ENCODE data around the gene OR5D18.
"Not testable (repeated sequence)": the region's sequence is repeated elsewhere in the genome, so short reads cannot be mapped to it uniquely, and the experiment has no call there.

The OR5D18 gene

DNA sequence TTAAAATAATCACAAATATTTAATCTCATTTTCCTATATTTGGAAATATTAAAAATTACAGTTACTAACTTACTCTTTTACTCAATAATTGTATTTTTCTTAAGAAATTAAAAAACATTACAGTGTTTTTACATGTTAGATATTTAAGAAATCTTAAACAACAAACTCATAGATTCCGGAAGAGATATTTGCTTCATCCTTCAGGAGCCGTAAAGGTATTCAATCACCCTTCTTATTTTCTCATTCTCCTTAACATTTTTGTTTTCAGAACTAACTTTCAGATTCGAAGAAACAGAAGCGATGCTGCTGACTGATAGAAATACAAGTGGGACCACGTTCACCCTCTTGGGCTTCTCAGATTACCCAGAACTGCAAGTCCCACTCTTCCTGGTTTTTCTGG, at the start of gene OR5D18:
TSS of gene OR5D18 (plus strand) at position 301 of the 400 bp plus-strand sequence. CDS start at position 301, 0 bp downstream.
- no peak for DNase-seq (ENCODE audit: low spot score)

- no peak for DNase-seq (ENCODE audit: low spot score)
Measured at GRCh38 chr11:55773138-55773537, 46.3 kb upstream of the OR5D18 start, which contains the start of gene OR5D13. Gene OR5D13 (plus strand): TSS chr11:55773438. CDS start chr11:55773438, 0 bp downstream.

DNA sequence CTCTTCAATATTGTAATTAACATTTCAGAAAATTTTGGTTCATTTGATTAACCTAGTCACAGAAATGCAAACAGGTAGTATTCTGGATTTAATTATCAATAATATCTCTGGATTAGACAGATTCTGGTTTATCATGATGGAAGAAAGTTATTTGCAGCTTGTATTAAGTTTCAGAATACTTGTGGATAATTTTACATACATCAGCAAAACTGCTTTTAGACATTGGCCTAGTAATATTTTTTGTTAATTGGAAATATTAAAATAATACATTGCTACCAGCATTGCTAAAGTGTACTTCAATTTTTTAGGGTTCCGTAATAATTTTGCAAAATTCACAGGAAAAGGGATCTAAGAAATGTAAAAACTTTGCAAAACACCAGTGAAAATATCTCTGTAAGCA, 27.8 kb upstream of the OR5D18 start:
- no peak for DNase-seq (ENCODE audit: low spot score)

- DNase-seq (ENCODE audit: low spot score), result no peak
Measured at GRCh38 chr11:55793321-55793720, 26.1 kb upstream of the OR5D18 start.

GRCh38 chr11:55795256-55795655, 24.2 kb upstream of the OR5D18 start, which contains the start of gene OR5D14:
Gene OR5D14 (plus strand): TSS chr11:55795556. CDS start chr11:55795556, 0 bp downstream.
- no peak for DNase-seq (ENCODE audit: low spot score)

- DNase-seq (ENCODE audit: low spot score), result no peak
Measured at GRCh38 chr11:55806248-55806647, 13.2 kb upstream of the OR5D18 start.

DNA sequence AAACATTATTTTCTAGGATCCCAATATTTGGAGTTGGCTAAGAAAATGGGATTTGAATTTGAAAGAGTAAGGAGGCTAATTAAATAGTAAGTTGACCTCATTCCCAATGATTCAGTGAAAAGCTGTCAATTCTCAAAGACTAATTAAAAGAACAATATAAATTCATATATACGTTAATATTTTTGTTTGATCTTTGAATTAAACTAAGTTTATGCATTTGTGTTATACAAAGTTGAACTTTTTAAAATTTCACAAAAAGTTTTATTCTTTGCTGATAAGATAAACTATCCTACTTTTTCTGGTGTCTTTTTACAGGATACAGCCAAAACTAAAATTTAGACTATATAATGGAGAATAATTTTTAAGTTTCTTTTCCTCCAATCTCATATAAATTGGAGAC, 8.4 kb upstream of the OR5D18 start, which contains the start of gene OR5L1:
TSS of gene OR5L1 (plus strand) at position 301 of the 400 bp plus-strand sequence. CDS start 100 bp downstream, outside the sequence.
- no peak for DNase-seq (ENCODE audit: low spot score)

GRCh38 chr11:55826919-55827318, 7.5 kb downstream of the OR5D18 start, which contains the start of gene OR5L2:
Gene OR5L2 (plus strand): TSS chr11:55827219. CDS start chr11:55827219, 0 bp downstream.
- no peak for DNase-seq (ENCODE audit: low spot score)

GRCh38 chr11:55838452-55838851, 19.0 kb downstream of the OR5D18 start, which contains the start of gene OR5D16:
Gene OR5D16 (plus strand): TSS chr11:55838752. CDS start chr11:55838752, 0 bp downstream.
- no peak for DNase-seq (ENCODE audit: low spot score)

DNA sequence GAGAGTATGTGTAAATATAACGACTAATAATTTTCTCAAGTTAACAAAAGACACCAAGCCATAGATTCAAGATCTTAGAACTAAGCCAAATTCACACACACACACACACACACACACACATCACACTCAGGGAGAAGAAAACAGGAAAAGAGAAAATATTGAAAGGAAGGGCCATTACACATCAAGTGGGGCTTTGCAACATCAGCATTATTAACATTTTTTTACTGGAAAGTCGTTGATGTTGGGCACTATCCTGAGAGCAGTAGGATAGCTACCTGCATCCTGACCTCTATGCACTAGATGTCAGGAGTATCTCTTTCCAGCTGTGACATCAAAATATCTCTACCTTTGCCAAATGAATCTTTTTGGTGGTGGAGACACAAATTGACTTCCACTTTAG, 28.0 kb downstream of the OR5D18 start:
- no peak for DNase-seq (ENCODE audit: low spot score)

- no peak for DNase-seq (ENCODE audit: low spot score)
Measured at GRCh38 chr11:55849037-55849436, 29.6 kb downstream of the OR5D18 start.

GRCh38 chr11:55852141-55852540, 32.7 kb downstream of the OR5D18 start:
- DNase-seq (ENCODE audit: low spot score), result no peak

DNA sequence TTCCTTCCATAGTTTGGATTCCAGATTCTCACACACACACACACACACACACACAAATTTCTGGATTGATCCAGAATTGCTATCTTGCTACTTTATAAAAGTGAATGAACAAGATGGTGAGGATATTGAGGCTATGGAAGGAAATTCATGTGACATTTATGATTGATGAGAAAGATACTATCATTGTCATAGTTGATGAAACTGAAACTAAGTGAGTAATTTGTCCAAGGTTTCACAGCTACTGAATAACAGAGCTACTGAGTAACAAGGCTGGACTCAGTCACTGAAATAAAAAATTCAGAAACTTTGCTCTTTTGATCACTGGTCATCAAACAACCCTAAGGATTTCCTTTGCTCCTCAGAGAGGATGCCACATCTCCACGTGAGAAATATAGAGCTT, 35.3 kb downstream of the OR5D18 start:
- no peak for DNase-seq (ENCODE audit: low spot score)

- DNase-seq (ENCODE audit: low spot score), result not testable (repeated sequence)
Measured at GRCh38 chr11:55867354-55867753, 47.9 kb downstream of the OR5D18 start.
